SK-N-SH (cell line): ENCODE measurements around the gene HMOX2. TPM values are rescaled to one million over a fixed set of nuclear protein-coding genes. Genes with fewer than 3 reads are reported as not detected.

Experiments
- CTCF ChIA-PET: fragments of 300-600, 350-600 bp; formaldehyde crosslinking; extraction: SDS; loops from one replicate; lab custom pipeline; 2021; lab: Yijun Ruan, JAX
- POLR2A ChIA-PET: fragments of 350-600 bp; sonication (Branson Sonifier 250); formaldehyde crosslinking; extraction: SDS; loops from one replicate; lab custom pipeline; 2020; ENCODE audit warnings: antibody characterized with exemption, inconsistent platforms; lab: Yijun Ruan, JAX
- DNase-seq: peaks from one replicate; pipeline ENCODE4 v3.0.0; 2012
- H2AFZ ChIP-seq: fragments of 200-600 bp; sonication (generic); 2 replicates; pipeline ENCODE4 v1.8.1; 2016; ENCODE audit warnings: antibody characterized with exemption, mild to moderate bottlenecking, low read depth
- H3F3A ChIP-seq: fragments of 200-600 bp; sonication (generic); replicated peaks from 2 replicates; pipeline ENCODE3; 2016; ENCODE audit warnings: antibody characterized with exemption, mild to moderate bottlenecking; ENCODE audit not compliant: insufficient read depth
- H3K27ac ChIP-seq, 2 experiments: fragments of 200-500 bp in 1 of 2; fragments of 200-600 bp in 1 of 2; sonication (Bioruptor generic) in 1 of 2; sonication (generic), shearing (Covaris generic) in 1 of 2; 2 replicates each; pipeline versions ENCODE4 v1.5.1 to v1.6.1; 2014 to 2016; ENCODE audit warnings: low read depth in 2 of 2, inconsistent platforms in 1 of 2, low read length in 1 of 2, mild to moderate bottlenecking in 1 of 2, mixed read lengths in 1 of 2
- H3K27me3 ChIP-seq: fragments of 200-600 bp; sonication (generic), shearing (Covaris generic); 2 replicates; pipeline ENCODE4 v1.6.1; 2016; ENCODE audit warnings: mixed run types; ENCODE audit not compliant: insufficient read depth
- H3K36me3 ChIP-seq, 2 experiments: fragments of 200-500 bp in 1 of 2; fragments of 200-600 bp in 1 of 2; sonication (Bioruptor generic) in 1 of 2; sonication (generic) in 1 of 2; replicated peaks in 1 of 2; 2 replicates each; pipeline versions ENCODE3 to v1.5.1; 2014 to 2016; ENCODE audit warnings: low read length in 1 of 2, mild to moderate bottlenecking in 1 of 2; ENCODE audit not compliant: insufficient read depth in 2 of 2, control insufficient read depth in 1 of 2
- H3K4me1 ChIP-seq, 2 experiments: fragments of 200-500 bp in 1 of 2; fragments of 200-600 bp in 1 of 2; sonication (Bioruptor generic) in 1 of 2; sonication (generic), shearing (Covaris generic) in 1 of 2; 2 replicates each; pipeline versions ENCODE4 v1.5.1 to v1.6.1; 2014 to 2016; ENCODE audit warnings: low read depth in 1 of 2, low read length in 1 of 2, mixed run types in 1 of 2; ENCODE audit not compliant: insufficient read depth in 2 of 2, control insufficient read depth in 1 of 2
- H3K4me2 ChIP-seq: fragments of 200-600 bp; sonication (generic), shearing (Covaris generic); 2 replicates; pipeline ENCODE4 v1.6.1; 2017; ENCODE audit warnings: mixed run types
- H3K4me3 ChIP-seq, 2 experiments: fragments of 200-500 bp in 1 of 2; fragments of 200-600 bp in 1 of 2; sonication (Bioruptor generic) in 1 of 2; sonication (generic), shearing (Covaris generic) in 1 of 2; 2 replicates each; pipeline versions ENCODE4 v1.5.1 to v1.8.1; 2014 to 2016; ENCODE audit warnings: low read depth in 2 of 2, inconsistent platforms in 1 of 2, low read length in 1 of 2, mild to moderate bottlenecking in 1 of 2, mixed read lengths in 1 of 2, moderate library complexity in 1 of 2
- H3K79me2 ChIP-seq: fragments of 200-600 bp; sonication (generic); 2 replicates; pipeline ENCODE4 v1.8.1; 2017; ENCODE audit warnings: mild to moderate bottlenecking; ENCODE audit not compliant: insufficient read depth
- H3K9ac ChIP-seq: fragments of 200-600 bp; sonication (generic); 2 replicates; pipeline ENCODE4 v1.6.1; 2017; ENCODE audit warnings: mixed run types
- H3K9me2 ChIP-seq: fragments of 200-600 bp; sonication (generic); 2 replicates; pipeline ENCODE4 v1.6.1; 2017; ENCODE audit warnings: mixed run types
- H3K9me3 ChIP-seq: fragments of 200-600 bp; sonication (generic); 2 replicates; pipeline ENCODE4 v1.6.1; 2017; ENCODE audit warnings: mixed run types, mild to moderate bottlenecking, moderate library complexity
- H4K20me1 ChIP-seq: fragments of 200-600 bp; sonication (generic); 2 replicates; pipeline ENCODE4 v1.6.1; 2017; ENCODE audit warnings: mild to moderate bottlenecking, mixed run types; ENCODE audit not compliant: insufficient read depth
- FOXM1 ChIP-seq: IDR thresholded peaks from 2 replicates; pipeline ENCODE4 v1.4.0; 2012; ENCODE audit warnings: low read depth, mild to moderate bottlenecking
- GABPA ChIP-seq: IDR thresholded peaks from 2 replicates; pipeline ENCODE4 v1.4.0; 2012; ENCODE audit warnings: low read depth, mild to moderate bottlenecking
- MXI1 ChIP-seq: IDR thresholded peaks from 2 replicates; pipeline ENCODE4 v1.6.1; 2012; ENCODE audit warnings: mild to moderate bottlenecking, low read depth, low read length, improper control_type of control experiment
- RCOR1 ChIP-seq: fragments of 150-350 bp; IDR thresholded peaks from 2 replicates; pipeline ENCODE4 v1.6.1; 2017; ENCODE audit warnings: antibody characterized with exemption, low read length
- REST ChIP-seq: IDR thresholded peaks from 2 replicates; pipeline ENCODE4 v1.6.1; 2012; ENCODE audit warnings: mild to moderate bottlenecking, low read depth, low read length, moderate library complexity
- RXRA ChIP-seq: IDR thresholded peaks from 2 replicates; pipeline ENCODE4 v1.4.0; 2012; ENCODE audit warnings: low read depth, mild to moderate bottlenecking, borderline replicate concordance
- SIN3A ChIP-seq: IDR thresholded peaks from 2 replicates; pipeline ENCODE4 v1.6.1; 2012; ENCODE audit warnings: low read depth, mild to moderate bottlenecking, low read length, moderate library complexity, borderline replicate concordance
- TEAD4 ChIP-seq: IDR thresholded peaks from 2 replicates; pipeline ENCODE4 v1.4.0; 2012; ENCODE audit warnings: mild to moderate bottlenecking, borderline replicate concordance; ENCODE audit not compliant: insufficient read depth
- YY1 ChIP-seq: IDR thresholded peaks from 2 replicates; pipeline ENCODE4 v1.4.0; 2012; ENCODE audit warnings: low read depth, mild to moderate bottlenecking
- WGBS: methylation state at CpG from one replicate; pipeline ENCODE4 v1.1.6; 2017; ENCODE audit warnings: low lambda C conversion rate; 5-methylcytosine and 5-hydroxymethylcytosine counted together
- polyA plus RNA-seq, 3 experiments: library from polyadenylated mRNA; depleted of rRNA; stranded (reverse); fragments of >200 nt; gene quantifications; 2 replicates each; pipeline ENCODE4 v1.2.3, GENCODE V29; 2012
- small RNA-seq, 7 experiments: library from RNA; depleted of rRNA; stranded (forward); fragments of <200 nt; gene quantifications; one replicate each; pipeline ENCODE3, GENCODE V24; 2012
- TF ChIP-seq, protein P1 (sequence below): fragments of 150-350 bp; IDR thresholded peaks from 2 replicates; pipeline ENCODE4 v1.6.1; 2016; ENCODE audit warnings: mild to moderate bottlenecking, low read depth, low read length
- TF ChIP-seq, protein P2 (sequence below): IDR thresholded peaks from 2 replicates; pipeline ENCODE4 v1.4.0; 2012; ENCODE audit warnings: low read depth, borderline replicate concordance

HMOX2 gene
- polyA plus RNA-seq, 1 of the 3 experiments (the other 2 are of a cell fraction) = 65.1 TPM

- CTCF ChIA-PET = interaction anchor here (1.4 kb wide), 1 partner anchor 9 kb away, joined by 10 read pairs; no protein-coding TSS in a partner anchor
- H2AFZ ChIP-seq = no peak overlapping the region
- no peak for TF ChIP-seq GABPA
- no peak for TF ChIP-seq FOXM1
- no peak for TF ChIP-seq MXI1
- TF ChIP-seq YY1 = no peak
- no peak for TF ChIP-seq REST
- TF ChIP-seq, protein P1, sequence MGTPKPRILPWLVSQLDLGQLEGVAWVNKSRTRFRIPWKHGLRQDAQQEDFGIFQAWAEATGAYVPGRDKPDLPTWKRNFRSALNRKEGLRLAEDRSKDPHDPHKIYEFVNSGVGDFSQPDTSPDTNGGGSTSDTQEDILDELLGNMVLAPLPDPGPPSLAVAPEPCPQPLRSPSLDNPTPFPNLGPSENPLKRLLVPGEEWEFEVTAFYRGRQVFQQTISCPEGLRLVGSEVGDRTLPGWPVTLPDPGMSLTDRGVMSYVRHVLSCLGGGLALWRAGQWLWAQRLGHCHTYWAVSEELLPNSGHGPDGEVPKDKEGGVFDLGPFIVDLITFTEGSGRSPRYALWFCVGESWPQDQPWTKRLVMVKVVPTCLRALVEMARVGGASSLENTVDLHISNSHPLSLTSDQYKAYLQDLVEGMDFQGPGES = no peak
- no peak for TF ChIP-seq TEAD4
- TF ChIP-seq, protein P2, sequence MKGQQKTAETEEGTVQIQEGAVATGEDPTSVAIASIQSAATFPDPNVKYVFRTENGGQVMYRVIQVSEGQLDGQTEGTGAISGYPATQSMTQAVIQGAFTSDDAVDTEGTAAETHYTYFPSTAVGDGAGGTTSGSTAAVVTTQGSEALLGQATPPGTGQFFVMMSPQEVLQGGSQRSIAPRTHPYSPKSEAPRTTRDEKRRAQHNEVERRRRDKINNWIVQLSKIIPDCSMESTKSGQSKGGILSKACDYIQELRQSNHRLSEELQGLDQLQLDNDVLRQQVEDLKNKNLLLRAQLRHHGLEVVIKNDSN = no peak
- no peak for TF ChIP-seq SIN3A
- TF ChIP-seq RXRA = no peak
- TF ChIP-seq RCOR1 = no peak
- TF ChIP-seq, all 33 proteins: peak for 0
Measured at GRCh38 chr16:4557973-4558372, 81.8 kb downstream of the HMOX2 start.

More at GRCh38 chr16:4557973-4558372, 81.8 kb downstream of the HMOX2 start:
- POLR2A ChIA-PET = no interaction called here
- no peaks in the 10 kb centered on the region for H4K20me1 ChIP-seq
- H3K9ac ChIP-seq = no peak overlapping the region
- WGBS = 90% methylated on average over 9 of the region's 10 CpGs
- H3K9me2 ChIP-seq = no peaks in the 10 kb centered on the region
- H3K9me3 ChIP-seq = no peaks in the 10 kb centered on the region
- no peak for DNase-seq
- H3K79me2 ChIP-seq = no peaks in the 10 kb centered on the region
- H3K36me3 ChIP-seq = no peaks in the 10 kb centered on the region
- H3K27ac ChIP-seq = no peak overlapping the region
- H3K27me3 ChIP-seq = no peaks in the 10 kb centered on the region; the same call in 1 of the 2 replicates
- no peaks in the 10 kb centered on the region for H3K4me1 ChIP-seq
- H3K4me2 ChIP-seq = no peak overlapping the region
- H3K4me3 ChIP-seq = no peak overlapping the region
- H3F3A ChIP-seq = no peaks in the 10 kb centered on the region

Small RNA genes lying within 50 kb of the gene (small RNA-seq; reads per million reads assigned to genes)
- gene AC012676.2 = 0 reads per million in 7 experiments

Other genes with a start within 250 kb of the HMOX2 start
- not detected in 2 replicates for gene SRL, start 234.3 kb upstream of the HMOX2 start, polyA plus RNA-seq (2012; rRNA removed)
- gene TFAP4, start 203.4 kb upstream of the HMOX2 start, polyA plus RNA-seq (2012; rRNA removed) = 8.8 and 13.1 TPM in 2 replicates
- 3.3 and 6.5 TPM in 2 replicates for gene GLIS2, start 160.3 kb upstream of the HMOX2 start, polyA plus RNA-seq (2012; rRNA removed)
- gene PAM16, start 125.1 kb upstream of the HMOX2 start, polyA plus RNA-seq (2012; rRNA removed) = 96.3 and 96.4 TPM in 2 replicates
- 11.4 and 37.4 TPM in 2 replicates for gene VASN, start 104.5 kb upstream of the HMOX2 start, polyA plus RNA-seq (2012; rRNA removed)
- gene CORO7, start 59.8 kb upstream of the HMOX2 start, polyA plus RNA-seq (2012; rRNA removed) = 21.9 and 25.8 TPM in 2 replicates
- gene DNAJA3, start 50.5 kb upstream of the HMOX2 start, polyA plus RNA-seq (2012; rRNA removed) = 48.7 and 52.6 TPM in 2 replicates
- 99.9 and 102 TPM in 2 replicates for gene NMRAL1, start 1.8 kb upstream of the HMOX2 start, polyA plus RNA-seq (2012; rRNA removed)
- gene CDIP1, start 62.4 kb downstream of the HMOX2 start, polyA plus RNA-seq (2012; rRNA removed) = 19.4 and 30.2 TPM in 2 replicates
- gene C16orf96, start 79.9 kb downstream of the HMOX2 start, polyA plus RNA-seq (2012; rRNA removed) = 0.05 TPM in 2 replicates
- 13.0 and 16.7 TPM in 2 replicates for gene UBALD1, start 138.5 kb downstream of the HMOX2 start, polyA plus RNA-seq (2012; rRNA removed)
- 5.5 and 13.3 TPM in 2 replicates for gene MGRN1, start 148.4 kb downstream of the HMOX2 start, polyA plus RNA-seq (2012; rRNA removed)
- gene NUDT16L1, start 217.2 kb downstream of the HMOX2 start, polyA plus RNA-seq (2012; rRNA removed) = 45.8 and 45.9 TPM in 2 replicates